A673 (cell line): ENCODE measurements around the gene KRT38.

ENCODE experiments used
- CTCF ChIP-seq: fragments of 300-800, 200-600 bp; sonication (generic); conservative IDR thresholded peaks from 2 replicates; pipeline ENCODE4 v1.5.1; 2017; ENCODE audit warnings: low read depth, mild to moderate bottlenecking, antibody characterized with exemption, low read length, moderate library complexity, mixed read lengths
- EZH2 ChIP-seq: fragments of 200-600 bp; sonication (generic); IDR thresholded peaks from 2 replicates; pipeline ENCODE4 v1.6.1; 2017; ENCODE audit warnings: borderline replicate concordance, low read depth, mild to moderate bottlenecking, mixed read lengths, antibody characterized with exemption, low read length; ENCODE audit not compliant: poor library complexity, severe bottlenecking

- TF ChIP-seq CTCF (no peak), EZH2 (no peak)
These were observed 6.8 kb downstream of the KRT38 start for GRCh38 chr17:41434005-41434404.
